GM13976 (cell line): ENCODE data around the gene C1orf74.
A peak's percentile ranks its signal among the peaks of the same experiment; 100 is the strongest.

Source experiments
- DNase-seq: peaks from one replicate; pipeline ENCODE4 v3.0.0; 2012; ENCODE audit warnings: low spot score
- in situ Hi-C: fragments of 300-500 bp; cut with MboI; formaldehyde crosslinking; loops from one replicate; pipeline ENCODE4 v1.12.0; 2022; ENCODE audit warnings: low sequenced_read_pairs, mixed read lengths, inconsistent platforms; ENCODE audit not compliant: unreplicated experiment
- TF ChIP-seq, protein P1 (sequence below): IDR thresholded peaks from 2 replicates; pipeline ENCODE4 v1.5.1; 2012; ENCODE audit warnings: borderline replicate concordance, mild to moderate bottlenecking; ENCODE audit not compliant: insufficient read depth; ENCODE audit errors: extremely low read depth, missing control alignments, control extremely low read depth

C1orf74 gene

DNA sequence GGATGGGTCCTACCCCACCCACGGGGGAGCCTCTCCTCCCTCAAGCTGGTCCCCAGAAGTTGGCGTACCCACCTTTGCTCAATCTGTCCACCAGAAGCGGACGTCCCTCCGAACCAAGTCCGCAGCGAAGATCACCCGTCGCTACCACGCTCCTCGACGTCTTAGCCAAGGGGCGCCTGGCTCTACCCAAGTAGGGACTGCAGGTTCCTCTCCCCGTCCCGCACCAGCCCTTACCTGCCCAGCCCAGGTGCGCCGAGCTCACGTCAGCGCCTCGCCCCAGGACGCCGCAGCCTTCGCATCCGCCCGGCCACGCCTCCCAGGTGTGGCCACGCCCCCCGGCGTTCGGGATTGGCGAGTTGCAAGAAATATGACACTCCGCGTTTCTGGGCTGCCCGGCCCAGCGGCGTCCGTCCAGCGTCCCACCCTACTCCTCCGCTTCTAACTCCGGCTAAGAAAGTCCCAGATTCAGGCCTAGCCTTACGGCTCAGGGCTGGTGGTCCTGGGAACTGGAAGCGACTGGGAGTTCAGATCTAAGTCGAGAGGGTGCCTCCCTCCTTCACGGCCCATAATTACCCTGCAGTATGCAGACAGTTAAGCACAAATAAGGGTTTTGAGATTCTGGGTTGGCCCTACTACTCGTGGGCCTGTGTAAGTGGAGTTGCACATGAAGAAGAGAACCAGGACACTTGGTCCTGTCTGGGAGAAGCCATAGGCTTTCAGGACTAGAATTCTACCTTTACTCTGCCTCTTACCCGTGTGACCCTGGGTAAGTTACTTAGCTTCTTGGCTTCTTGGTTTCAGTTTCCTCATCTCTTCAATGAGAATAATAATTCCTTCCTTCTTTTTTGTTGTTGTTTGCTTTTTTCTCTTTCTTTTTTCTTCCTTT is 21.8 kb upstream of the C1orf74 start, which contains the start of gene IRF6:
Gene IRF6, minus strand, starts transcription at position 268 of the 886 bp plus-strand sequence. CDS start 4,729 bp downstream, outside the sequence.
- in situ Hi-C loops: no loop called here
- DNase-seq: peak; percentile 93
- TF ChIP-seq, protein P1, sequence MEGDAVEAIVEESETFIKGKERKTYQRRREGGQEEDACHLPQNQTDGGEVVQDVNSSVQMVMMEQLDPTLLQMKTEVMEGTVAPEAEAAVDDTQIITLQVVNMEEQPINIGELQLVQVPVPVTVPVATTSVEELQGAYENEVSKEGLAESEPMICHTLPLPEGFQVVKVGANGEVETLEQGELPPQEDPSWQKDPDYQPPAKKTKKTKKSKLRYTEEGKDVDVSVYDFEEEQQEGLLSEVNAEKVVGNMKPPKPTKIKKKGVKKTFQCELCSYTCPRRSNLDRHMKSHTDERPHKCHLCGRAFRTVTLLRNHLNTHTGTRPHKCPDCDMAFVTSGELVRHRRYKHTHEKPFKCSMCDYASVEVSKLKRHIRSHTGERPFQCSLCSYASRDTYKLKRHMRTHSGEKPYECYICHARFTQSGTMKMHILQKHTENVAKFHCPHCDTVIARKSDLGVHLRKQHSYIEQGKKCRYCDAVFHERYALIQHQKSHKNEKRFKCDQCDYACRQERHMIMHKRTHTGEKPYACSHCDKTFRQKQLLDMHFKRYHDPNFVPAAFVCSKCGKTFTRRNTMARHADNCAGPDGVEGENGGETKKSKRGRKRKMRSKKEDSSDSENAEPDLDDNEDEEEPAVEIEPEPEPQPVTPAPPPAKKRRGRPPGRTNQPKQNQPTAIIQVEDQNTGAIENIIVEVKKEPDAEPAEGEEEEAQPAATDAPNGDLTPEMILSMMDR: no peak

DNA sequence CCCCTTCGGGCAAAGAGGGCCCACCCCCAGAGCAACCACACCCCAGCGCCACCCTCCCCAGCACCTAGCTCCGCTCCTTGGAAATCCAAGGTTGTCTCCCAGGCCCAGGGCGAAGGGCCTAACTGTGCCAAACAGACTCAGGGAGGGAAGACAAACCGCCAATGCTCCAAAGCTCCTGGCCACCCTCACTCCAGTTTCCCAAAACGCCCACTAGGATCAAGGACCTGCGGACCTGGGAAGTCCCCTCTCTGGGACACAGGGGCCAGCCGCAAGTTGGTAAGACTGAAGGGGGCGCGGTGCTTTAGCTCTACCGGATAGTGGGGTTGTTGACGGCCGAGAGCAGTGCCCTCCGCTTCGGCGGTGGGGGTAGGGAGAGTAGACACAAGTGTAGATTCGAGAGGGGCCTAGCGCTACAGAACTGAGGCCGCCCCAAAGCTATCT is 21.0 kb upstream of the C1orf74 start:
- no peak for DNase-seq
- TF ChIP-seq, protein P1: no peak
- in situ Hi-C loops: no loop called here

DNA sequence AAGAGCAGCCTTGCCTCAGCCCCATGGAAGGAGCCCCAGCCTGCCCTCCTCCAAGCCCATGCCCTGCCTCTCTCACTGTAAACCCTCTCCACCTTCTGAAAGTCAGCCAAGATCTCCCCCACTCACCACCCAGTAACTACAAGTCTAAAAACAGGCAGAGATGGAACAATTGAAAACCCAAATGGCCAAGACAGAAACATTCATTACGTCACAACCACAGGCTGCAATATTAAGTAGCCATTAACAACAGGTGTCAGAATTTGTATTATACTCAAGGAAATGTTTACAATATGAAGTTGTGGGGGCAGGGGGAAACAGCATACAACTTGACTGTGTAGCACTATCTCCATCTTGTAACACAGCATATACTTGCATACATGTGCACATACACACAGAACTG is 19.2 kb upstream of the C1orf74 start:
- in situ Hi-C loops: no loop called here

DNA sequence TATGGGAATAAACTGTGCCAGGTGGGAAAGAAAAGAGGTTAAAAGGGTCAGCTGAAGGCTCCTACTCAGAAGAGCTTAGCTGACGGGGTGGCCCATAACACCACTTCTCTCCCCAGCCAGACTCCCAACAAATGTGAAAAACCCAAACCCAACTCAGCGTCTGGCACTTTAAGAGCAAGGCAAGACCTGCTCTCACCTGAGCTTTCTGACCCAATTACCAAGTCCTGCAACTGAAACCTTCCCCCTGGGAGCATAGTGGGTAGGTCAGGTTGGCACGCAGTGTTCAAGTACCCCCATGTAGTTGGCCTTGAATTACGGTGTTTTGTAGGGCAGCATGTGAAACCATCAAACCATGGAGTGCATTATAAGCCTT is 18.4 kb upstream of the C1orf74 start:
- in situ Hi-C loops: no loop called here
- TF ChIP-seq, protein P1: no peak
- DNase-seq: no peak

More for the DNA sequence above, 19.2 kb upstream of the C1orf74 start:
- TF ChIP-seq, protein P1: no peak
- DNase-seq: no peak

DNA sequence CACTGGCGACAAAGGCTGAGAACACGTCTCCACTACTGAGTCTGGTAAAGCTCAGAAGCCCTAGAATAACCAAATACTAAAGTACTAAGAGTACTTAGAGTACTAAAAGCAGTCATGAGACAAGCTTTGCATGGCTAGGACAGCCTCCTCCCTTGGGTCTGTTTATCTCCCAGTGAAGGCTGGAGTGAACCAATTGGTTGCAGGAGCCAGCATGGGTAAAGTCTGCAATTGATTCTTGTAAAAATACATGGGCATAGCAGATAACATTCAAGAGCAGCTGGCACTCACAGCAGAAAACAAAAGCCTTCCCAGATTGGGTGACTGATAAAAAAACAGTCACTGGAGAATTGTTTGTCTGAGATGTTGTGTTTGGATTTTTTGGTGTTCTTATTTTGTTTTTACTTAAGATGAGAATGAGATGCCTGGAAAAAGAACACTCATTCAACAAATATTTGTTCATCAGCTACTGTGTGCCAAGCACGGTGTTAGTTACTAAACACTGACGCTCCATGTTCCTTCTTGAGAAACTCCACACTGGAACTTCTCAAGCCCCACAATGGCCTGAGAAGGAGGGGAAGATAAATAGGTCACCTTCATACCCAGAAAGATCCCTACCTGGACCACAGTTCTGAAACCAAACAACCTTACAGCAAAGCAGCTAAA is 17.9 kb upstream of the C1orf74 start:
- DNase-seq: no peak
- TF ChIP-seq, protein P1: no peak
- in situ Hi-C loops: no loop called here

DNA sequence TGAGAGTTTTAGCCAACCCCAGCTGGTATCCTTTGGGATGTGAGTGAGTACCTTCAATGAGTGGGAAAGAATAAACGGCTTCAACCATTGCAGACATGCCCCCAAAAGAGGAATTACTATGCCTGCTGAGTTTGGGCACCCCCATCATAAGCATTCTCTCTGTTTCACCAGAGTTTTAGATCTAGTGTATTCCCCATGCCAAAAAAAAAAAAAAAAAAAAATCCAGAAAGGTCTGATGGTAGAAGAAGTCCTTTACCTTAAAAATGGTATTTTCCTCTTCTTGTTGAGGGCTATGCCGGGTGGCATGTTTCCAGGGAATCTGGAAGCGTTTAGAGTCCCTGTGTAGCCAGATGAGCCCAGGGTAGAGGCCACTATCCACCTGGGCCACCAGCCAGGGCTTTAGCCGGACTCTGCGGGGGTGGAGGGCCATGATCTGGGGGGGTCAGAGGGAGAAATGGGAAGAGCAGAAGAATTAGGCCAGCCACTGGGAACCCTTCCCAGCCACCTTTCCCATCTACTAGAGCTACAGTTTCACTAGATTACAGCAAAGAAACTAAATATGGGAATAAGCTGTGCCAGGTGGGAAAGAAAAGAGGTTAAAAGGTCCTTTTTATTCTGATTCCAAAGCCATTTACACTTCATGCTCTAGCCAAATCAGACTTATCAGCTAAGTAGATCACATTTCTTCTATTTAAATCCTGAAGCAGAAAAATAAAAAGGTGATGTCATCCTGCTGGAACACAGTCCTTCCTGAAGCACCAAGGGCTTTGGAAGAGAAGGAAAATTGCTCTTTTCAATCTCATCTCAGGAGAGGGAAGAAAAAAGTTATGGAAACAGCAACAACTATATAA is 16.9 kb upstream of the C1orf74 start:
- in situ Hi-C loops: no loop called here
- DNase-seq: no peak
- TF ChIP-seq, protein P1: no peak
